ENCODE measurements around the gene KLHL29. TPM values are rescaled to one million over a fixed set of nuclear protein-coding genes. Genes with fewer than 3 reads are reported as not detected.

KLHL29 gene
- total RNA-seq, 1 experiment from 2014 or later: 16.7 TPM

DNA sequence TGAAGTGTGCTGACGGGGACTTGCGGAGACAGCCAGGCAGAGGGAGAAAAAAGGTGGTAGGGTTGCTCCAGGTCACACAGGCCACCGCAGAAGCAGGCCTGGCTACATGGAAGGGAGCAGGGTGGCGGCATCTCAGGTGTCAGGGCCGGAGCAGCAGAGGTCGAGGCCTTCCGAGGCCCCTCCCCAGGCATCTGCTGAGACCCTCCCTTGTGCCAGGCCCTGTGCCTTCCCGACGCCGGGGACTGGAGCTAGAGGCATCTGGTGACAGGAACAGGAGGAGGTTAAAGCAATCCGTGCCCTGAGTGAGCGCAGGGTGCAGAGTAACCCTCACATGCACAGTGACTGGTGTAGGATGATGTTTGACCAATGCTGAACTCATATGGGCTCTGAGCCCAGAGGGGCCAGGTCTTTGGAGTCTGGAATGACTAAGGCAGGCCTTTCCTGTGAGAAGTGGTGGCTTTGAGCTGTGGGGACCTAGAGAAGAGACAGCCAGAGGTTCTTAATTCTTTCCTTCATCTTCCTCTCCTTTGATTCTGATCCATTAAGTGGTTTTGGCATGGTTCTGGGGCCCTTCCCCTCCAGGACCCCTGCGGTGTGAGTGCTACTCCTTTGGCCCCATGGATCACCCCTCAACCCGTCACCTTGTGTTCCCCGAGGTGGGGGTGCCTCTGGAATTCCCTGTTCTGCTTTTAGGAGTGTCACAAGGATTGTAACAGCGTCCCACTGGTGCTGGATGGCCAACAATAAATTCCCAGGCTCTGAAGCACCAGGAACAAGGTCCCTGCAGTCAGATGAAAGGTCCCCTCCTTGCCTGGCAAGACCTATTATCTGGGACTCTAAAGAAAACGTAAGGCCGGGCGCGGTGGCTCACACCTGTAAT, 72.1 kb downstream of the KLHL29 start (continued):
- TF ChIP-seq, protein P1, sequence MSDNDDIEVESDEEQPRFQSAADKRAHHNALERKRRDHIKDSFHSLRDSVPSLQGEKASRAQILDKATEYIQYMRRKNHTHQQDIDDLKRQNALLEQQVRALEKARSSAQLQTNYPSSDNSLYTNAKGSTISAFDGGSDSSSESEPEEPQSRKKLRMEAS (IDR thresholded peaks at IDR 0.05): no peak
- TF ChIP-seq EZH2phosphoT487 (IDR thresholded peaks at IDR 0.05; ENCODE audit: borderline replicate concordance): no peak
- TF ChIP-seq SRF (IDR thresholded peaks at IDR 0.05; ENCODE audit: low read depth): no peak
- TF ChIP-seq, protein P2, sequence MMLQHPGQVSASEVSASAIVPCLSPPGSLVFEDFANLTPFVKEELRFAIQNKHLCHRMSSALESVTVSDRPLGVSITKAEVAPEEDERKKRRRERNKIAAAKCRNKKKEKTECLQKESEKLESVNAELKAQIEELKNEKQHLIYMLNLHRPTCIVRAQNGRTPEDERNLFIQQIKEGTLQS (IDR thresholded peaks at IDR 0.05): no peak
- no peak for TF ChIP-seq EGR1 (IDR thresholded peaks at IDR 0.05; ENCODE audit: low read depth)
- no peak for TF ChIP-seq TCF7L2 (IDR thresholded peaks at IDR 0.05; ENCODE audit: borderline replicate concordance, extremely low read depth, insufficient read depth, insufficient read length)

DNA sequence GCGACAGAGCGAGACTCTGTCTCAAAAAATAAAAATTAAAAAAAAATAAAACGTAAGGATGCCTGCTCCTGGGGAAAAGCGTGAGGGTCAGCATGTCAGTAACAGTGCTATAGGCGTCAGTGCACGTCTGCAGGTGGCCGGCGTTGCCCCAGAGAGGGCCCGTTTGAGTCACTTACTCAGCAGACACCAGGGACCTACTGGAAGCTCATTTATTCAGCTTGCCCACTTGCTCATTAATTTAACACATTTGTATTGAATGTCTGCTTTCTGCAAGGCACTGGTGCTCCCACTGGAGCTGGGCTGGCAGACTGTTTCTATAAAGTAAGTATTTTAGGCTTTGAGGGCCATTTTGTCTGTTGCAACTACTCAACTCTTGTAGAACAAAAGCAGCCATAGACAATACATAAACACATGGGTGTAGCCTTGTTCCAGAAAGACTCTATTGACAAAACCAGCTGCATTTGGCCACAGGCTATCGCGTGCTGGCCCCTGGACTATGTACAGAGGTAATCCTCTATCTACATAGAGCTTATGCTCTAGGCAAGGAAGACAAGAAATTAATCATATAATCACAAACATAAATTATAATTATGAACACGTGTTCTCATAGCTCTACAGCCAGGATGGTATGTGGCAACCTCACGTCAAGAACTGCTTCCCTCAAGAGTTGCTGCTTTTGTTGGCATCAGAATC, 73.2 kb downstream of the KLHL29 start:
- ChIA-PET CTCF (no interaction called here), RAD21 (ENCODE audit: low non-redundant PET in 1 of 2, low total read pairs in 2 of 2, uncharacterized antibody in 2 of 2, unreplicated experiment in 2 of 2) (no interaction called here), POLR2A (no interaction called here)
- Histone ChIP-seq H3K4me2 (ENCODE audit: low read length) (no peak overlapping the region), H3K36me3 (ENCODE audit: control insufficient read depth in 1 of 2, insufficient read depth in 2 of 2, low read length in 2 of 2) (no peaks in the 10 kb centered on the region), H3K9ac (ENCODE audit: low read length) (no peak overlapping the region), H3K27me3 (ENCODE audit: insufficient read depth, low read length) (no peaks in the 10 kb centered on the region), H3K27ac (ENCODE audit: low read depth, low read length) (no peak overlapping the region), H4K20me1 (ENCODE audit: insufficient read depth) (0 out of 2 replicates have a peak, but pooled peaks cover 5% of the 10 kb centered on the region), H3K4me3 (replicated peaks in 1 of 2; ENCODE audit: low read depth in 1 of 2, low read length in 2 of 2) (no peak overlapping the region), H3K9me3 (ENCODE audit: control insufficient read depth in 1 of 2, insufficient read depth in 1 of 2, low read depth in 1 of 2, low read length in 2 of 2) (no peaks in the 10 kb centered on the region), H3K79me2 (ENCODE audit: insufficient read depth, low read length) (0 out of 2 replicates have a peak, but pooled peaks cover 7% of the 10 kb centered on the region), H3K4me1 (ENCODE audit: control insufficient read depth in 1 of 2, insufficient read depth in 2 of 2, low read length in 2 of 2) (peaks cover 2 to 9% of the 10 kb centered on the region in 2 experiments; a peak in 1 of 4 replicates), H2AFZ (ENCODE audit: low read depth, low read length, poor library complexity, severe bottlenecking) (no peak overlapping the region), H3K9me2 (ENCODE audit: insufficient read depth) (no peaks in the 10 kb centered on the region)
- no peak for DNase-seq (ENCODE audit: low read depth, low spot score)
- no peak for ATAC-seq
- BruUV-seq (replicated peaks): no TSS peak
- intact Hi-C loops (cut with micrococcal nuclease): no loop called here
- no peak for TF ChIP-seq ELF1 (IDR thresholded peaks at IDR 0.05; ENCODE audit: borderline replicate concordance, low read depth)
- no peak for TF ChIP-seq ZNF274 (IDR thresholded peaks at IDR 0.05; ENCODE audit: low read depth, low read length)
- TF ChIP-seq SRF (IDR thresholded peaks at IDR 0.05; ENCODE audit: low read depth): no peak
- TF ChIP-seq POLR2AphosphoS5 (IDR thresholded peaks at IDR 0.05; ENCODE audit: low read depth, low read length): no peak
- TF ChIP-seq JUND (IDR thresholded peaks at IDR 0.05): no peak
- TF ChIP-seq EZH2 (IDR thresholded peaks at IDR 0.05): no peak
- TF ChIP-seq YY1 (IDR thresholded peaks at IDR 0.05; ENCODE audit: extremely low read depth, insufficient replicate concordance, low read depth, low read length): no peak
- no peak for TF ChIP-seq EZH2phosphoT487 (IDR thresholded peaks at IDR 0.05; ENCODE audit: borderline replicate concordance)
- TF ChIP-seq, protein P3, sequence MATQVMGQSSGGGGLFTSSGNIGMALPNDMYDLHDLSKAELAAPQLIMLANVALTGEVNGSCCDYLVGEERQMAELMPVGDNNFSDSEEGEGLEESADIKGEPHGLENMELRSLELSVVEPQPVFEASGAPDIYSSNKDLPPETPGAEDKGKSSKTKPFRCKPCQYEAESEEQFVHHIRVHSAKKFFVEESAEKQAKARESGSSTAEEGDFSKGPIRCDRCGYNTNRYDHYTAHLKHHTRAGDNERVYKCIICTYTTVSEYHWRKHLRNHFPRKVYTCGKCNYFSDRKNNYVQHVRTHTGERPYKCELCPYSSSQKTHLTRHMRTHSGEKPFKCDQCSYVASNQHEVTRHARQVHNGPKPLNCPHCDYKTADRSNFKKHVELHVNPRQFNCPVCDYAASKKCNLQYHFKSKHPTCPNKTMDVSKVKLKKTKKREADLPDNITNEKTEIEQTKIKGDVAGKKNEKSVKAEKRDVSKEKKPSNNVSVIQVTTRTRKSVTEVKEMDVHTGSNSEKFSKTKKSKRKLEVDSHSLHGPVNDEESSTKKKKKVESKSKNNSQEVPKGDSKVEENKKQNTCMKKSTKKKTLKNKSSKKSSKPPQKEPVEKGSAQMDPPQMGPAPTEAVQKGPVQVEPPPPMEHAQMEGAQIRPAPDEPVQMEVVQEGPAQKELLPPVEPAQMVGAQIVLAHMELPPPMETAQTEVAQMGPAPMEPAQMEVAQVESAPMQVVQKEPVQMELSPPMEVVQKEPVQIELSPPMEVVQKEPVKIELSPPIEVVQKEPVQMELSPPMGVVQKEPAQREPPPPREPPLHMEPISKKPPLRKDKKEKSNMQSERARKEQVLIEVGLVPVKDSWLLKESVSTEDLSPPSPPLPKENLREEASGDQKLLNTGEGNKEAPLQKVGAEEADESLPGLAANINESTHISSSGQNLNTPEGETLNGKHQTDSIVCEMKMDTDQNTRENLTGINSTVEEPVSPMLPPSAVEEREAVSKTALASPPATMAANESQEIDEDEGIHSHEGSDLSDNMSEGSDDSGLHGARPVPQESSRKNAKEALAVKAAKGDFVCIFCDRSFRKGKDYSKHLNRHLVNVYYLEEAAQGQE (IDR thresholded peaks at IDR 0.05; ENCODE audit: low read depth): no peak
- no peak for TF ChIP-seq ZFX (IDR thresholded peaks at IDR 0.05)
- no peak for TF ChIP-seq CEBPB (IDR thresholded peaks at IDR 0.05; ENCODE audit: low read depth)
- no peak for TF ChIP-seq SP1 (IDR thresholded peaks at IDR 0.05; ENCODE audit: low read depth)
- TF ChIP-seq, protein P2 (IDR thresholded peaks at IDR 0.05): no peak
- TF ChIP-seq ZBTB33 (IDR thresholded peaks at IDR 0.05; ENCODE audit: extremely low read depth, insufficient replicate concordance, low read length): no peak
